ENCODE data around the gene CUL9.

GRCh38 chr6:43184268-43184985, 2.4 kb downstream of the CUL9 start:
- TF ChIP-seq ZNF8 (CRISPR knock-in tag; IDR thresholded peaks at IDR 0.05) (no peak), GLIS3 (CRISPR knock-in tag; IDR thresholded peaks at IDR 0.05) (no peak), RARB (CRISPR knock-in tag; IDR thresholded peaks at IDR 0.05) (no peak), TCF4 (CRISPR knock-in tag; IDR thresholded peaks at IDR 0.05; ENCODE audit: borderline replicate concordance) (no peak), PATZ1 (CRISPR knock-in tag; IDR thresholded peaks at IDR 0.05; ENCODE audit: borderline replicate concordance) (no peak), ARNTL (CRISPR knock-in tag; IDR thresholded peaks at IDR 0.05; ENCODE audit: borderline replicate concordance, low read depth) (no peak), TOX (CRISPR knock-in tag; IDR thresholded peaks at IDR 0.05; ENCODE audit: borderline replicate concordance) (no peak), POU6F1 (CRISPR knock-in tag; IDR thresholded peaks at IDR 0.05; ENCODE audit: borderline replicate concordance, low read depth) (no peak), ESRRG (CRISPR knock-in tag; IDR thresholded peaks at IDR 0.05) (no peak)
